GM12892 (cell line): ENCODE data around the gene CDH10.

Experiments
- POLR2A ChIP-seq: IDR thresholded peaks from 2 replicates; pipeline ENCODE4 v1.6.1; 2011; ENCODE audit warnings: low read depth, low read length, control low read depth
- POLR2AphosphoS5 ChIP-seq: IDR thresholded peaks from 2 replicates; pipeline ENCODE4 v1.6.1; 2011; ENCODE audit warnings: low read depth, low read length, control low read depth
- TAF1 ChIP-seq: IDR thresholded peaks from 2 replicates; pipeline ENCODE4 v1.6.1; 2011; ENCODE audit warnings: low read depth, mild to moderate bottlenecking, control low read depth, low read length, borderline replicate concordance

DNA sequence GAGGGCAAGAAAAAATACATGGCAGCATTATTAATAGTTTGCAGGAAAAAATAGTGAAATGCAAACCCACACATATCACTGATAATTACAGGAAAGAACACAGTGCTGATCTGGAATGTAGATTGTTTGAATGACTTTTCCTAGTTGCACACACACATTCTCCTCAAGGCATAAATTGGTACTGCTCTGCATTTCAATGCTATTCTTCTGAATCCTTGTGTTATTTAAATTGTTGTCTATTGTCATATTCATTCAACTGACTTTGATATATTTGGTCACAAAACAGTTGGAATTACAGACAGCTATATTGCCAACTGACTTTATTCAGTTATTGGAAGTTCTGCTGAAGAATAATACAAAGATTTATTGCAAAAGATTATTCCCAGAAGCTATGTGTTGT is 139.5 kb downstream of the CDH10 start:
- TF ChIP-seq TAF1 (no peak), POLR2AphosphoS5 (no peak), POLR2A (no peak)
